MG63 (cell line): ENCODE results near the gene IFNW1. TPM values are rescaled to one million over a fixed set of nuclear protein-coding genes. Genes with fewer than 3 reads are reported as not detected.

Experiments
- DNase-seq: peaks from one replicate; pipeline ENCODE4 v3.0.0-alpha.2; 2020
- H3K27me3 ChIP-seq: fragments of 250-450 bp; sonication (Bioruptor Pico); 2 replicates; pipeline ENCODE4 v1.5.1; 2020; ENCODE audit warnings: mild to moderate bottlenecking, moderate library complexity
- H3K36me3 ChIP-seq: fragments of 250-450 bp; sonication (Bioruptor Pico); 2 replicates; pipeline ENCODE4 v1.5.1; 2020; ENCODE audit warnings: mild to moderate bottlenecking, moderate library complexity
- H3K4me3 ChIP-seq: fragments of 250-450 bp; sonication (Bioruptor Pico); 2 replicates; pipeline ENCODE4 v1.5.1; 2020; ENCODE audit warnings: mild to moderate bottlenecking, moderate library complexity
- H3K9me3 ChIP-seq: fragments of 250-450 bp; sonication (Bioruptor Pico); 2 replicates; pipeline ENCODE4 v1.5.1; 2020; ENCODE audit warnings: mild to moderate bottlenecking, moderate library complexity
- total RNA-seq: library from RNA; depleted of rRNA; stranded (reverse); fragments of >200 nt; shearing (Covaris generic); gene quantifications from 2 replicates; pipeline ENCODE4 v1.2.3, GENCODE V29; 2014; ENCODE audit warnings: low replicate concordance; rRNA removed

Gene IFNW1
- total RNA-seq, 1 experiment from 2014 or later, result not detected

DNA sequence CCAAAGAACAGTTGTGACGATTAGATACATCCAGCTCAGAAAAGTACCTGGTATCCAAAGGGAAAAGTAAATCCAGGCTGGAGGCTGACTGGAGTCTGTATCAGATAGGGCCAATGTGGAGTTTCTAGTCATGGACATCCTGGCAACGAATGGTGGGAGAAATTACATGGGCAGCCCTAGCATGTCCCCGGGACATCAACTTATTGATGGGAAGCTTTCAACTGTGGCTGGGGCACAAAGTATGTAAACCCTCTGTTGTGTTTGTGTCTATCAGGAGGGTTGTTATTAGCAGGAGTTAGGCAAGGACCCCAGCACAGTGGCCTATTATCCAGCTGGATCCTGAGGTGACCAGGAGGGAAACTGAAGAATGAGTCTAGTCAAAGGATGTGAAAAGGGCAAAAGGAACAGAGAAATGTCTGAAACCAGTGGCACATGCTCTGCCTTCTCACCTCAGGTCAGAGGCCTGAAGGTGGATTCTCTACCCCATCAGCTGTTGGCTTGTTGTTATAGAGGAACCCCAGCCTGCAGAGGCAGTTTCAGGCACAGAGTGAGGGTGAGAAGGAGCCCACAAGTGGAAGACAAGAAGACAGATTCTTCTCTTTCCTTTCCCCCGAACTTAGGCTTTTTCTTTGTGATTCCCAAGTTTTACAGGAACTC lies 19.9 kb downstream of the IFNW1 start:
- Histone ChIP-seq H3K4me3 (no peak overlapping the region), H3K36me3 (no peaks in the 10 kb centered on the region), H3K27me3 (peaks cover 38% of the 10 kb centered on the region), H3K9me3 (peaks cover 5% of the 10 kb centered on the region)
- no peak for DNase-seq

DNA sequence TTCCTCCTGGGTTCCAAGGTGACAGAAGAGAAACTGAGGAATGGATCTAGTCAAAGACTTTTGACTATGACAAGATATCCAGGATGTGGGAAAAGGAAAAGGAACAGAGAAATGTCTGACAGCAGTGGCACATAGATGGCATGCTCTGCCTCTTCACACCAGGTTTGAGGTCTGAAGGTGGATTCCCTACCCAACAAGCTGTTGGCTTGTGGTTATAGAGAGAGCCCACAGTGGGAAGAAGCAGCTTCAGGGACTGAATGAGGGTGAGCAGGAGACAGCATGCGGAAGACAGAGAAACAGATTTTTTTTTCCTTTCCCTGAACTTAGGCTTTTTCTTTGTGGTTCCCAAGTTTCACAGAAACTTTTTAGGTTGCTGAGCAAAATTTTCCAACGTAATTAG lies 20.6 kb downstream of the IFNW1 start:
- Histone ChIP-seq H3K4me3 (no peak overlapping the region), H3K36me3 (no peaks in the 10 kb centered on the region), H3K9me3 (no peaks in the 10 kb centered on the region; the same call in none of the 2 replicates), H3K27me3 (peaks cover 37% of the 10 kb centered on the region)
- DNase-seq, result no peak

DNA sequence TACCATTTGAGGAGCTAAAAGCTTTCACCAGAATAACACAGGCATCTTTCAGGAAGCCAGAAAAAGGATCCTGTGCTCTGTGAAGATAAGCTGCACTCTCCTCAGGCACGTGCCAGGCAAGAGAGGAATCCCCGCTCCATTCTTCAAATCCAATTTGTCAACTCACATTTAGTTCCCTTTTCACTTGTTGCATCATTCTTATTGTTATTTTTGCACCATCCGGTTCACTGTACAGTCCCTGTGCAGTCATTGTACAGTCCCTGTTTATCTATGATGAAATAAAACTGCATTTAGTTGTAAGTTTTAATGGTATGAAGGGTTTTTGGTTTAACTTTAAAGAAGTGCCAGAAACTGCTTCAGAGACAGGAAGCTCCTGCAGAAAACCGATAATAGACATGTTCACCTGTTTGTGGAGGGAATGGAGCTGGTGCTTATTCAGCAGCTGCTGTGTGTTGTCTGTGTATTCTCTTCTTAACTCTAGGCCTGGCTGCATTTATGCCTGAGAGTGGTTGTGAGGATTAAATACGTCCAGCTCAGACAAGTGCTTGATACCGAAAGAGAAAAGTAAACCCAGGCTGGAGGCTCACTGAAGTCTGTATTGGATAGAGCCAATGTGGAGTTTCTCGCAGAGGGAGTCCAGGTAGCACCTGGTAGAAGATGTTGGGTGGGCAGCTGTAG lies 22.4 kb downstream of the IFNW1 start:
- Histone ChIP-seq H3K27me3 (peaks cover 38% of the 10 kb centered on the region), H3K36me3 (no peaks in the 10 kb centered on the region), H3K9me3 (no peaks in the 10 kb centered on the region; the same call in 1 of the 2 replicates), H3K4me3 (no peak overlapping the region)
- no peak for DNase-seq

DNA sequence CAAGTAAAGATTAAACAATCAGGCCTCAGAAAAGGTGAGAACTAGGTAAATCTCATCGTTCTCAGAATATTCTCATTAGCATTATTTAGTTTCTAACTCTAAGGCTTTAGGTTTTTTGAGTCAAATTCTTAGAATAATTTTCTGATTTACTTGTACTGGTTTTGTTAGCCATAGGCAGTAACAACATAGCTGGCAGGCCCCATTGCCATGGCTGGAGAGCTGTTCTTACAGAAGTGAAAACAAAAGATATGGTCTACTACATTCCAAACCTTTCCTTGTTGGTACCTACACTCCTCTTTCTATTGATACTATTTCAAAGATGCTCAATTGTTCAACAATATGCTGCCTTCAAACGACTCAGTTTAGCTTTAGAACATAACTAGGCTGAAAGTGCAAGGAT lies 27.3 kb downstream of the IFNW1 start:
- no peak for DNase-seq
- Histone ChIP-seq H3K27me3 (peaks cover 33% of the 10 kb centered on the region), H3K4me3 (no peak overlapping the region)

DNA sequence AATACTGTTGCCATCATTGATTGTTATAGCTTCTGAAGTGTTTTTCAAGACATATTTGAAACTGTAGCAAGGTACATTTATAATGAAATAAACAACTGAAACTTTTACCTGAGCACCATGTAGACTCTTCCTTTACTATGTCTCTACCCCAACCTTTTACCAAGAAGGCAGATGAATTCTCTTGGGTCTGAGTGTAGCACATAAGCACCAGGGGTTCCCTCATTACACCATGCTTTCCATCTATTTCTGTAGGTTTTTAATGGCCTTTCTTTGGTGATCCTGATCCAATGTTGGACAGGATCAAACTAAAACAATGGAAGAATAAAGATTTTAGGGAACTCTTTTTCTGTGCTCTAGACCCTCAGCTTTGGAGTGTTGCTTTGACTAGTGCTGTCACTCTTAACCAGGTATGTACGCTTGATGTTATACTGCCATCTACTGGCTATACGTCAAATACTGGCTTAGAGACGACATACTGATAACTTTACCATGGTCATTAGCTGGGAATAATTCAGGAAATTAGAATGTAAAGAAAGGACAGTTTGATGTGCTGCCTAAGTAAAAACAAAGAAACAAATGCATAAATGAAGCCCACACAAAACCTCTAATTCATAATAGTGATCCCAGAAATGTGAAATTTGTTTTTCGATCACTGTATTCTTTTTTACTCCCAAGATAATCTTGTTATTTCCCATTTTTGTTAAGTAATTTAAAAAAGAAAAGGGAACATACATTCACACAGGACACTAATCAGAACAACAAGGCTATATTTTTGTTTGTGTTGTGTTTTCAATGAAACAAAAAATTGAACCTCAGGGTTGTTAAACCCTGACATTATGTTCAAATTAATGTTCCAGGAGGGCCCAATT lies 30.7 kb downstream of the IFNW1 start:
- no peak overlapping the region for H3K4me3 ChIP-seq
- H3K9me3 ChIP-seq, result no peaks in the 10 kb centered on the region
- peaks cover 8% of the 10 kb centered on the region for H3K27me3 ChIP-seq
- H3K36me3 ChIP-seq, result no peaks in the 10 kb centered on the region
- no peak for DNase-seq

More for the DNA sequence above, 27.3 kb downstream of the IFNW1 start:
- Histone ChIP-seq H3K36me3 (no peaks in the 10 kb centered on the region), H3K9me3 (no peaks in the 10 kb centered on the region; the same call in 1 of the 2 replicates)

DNA sequence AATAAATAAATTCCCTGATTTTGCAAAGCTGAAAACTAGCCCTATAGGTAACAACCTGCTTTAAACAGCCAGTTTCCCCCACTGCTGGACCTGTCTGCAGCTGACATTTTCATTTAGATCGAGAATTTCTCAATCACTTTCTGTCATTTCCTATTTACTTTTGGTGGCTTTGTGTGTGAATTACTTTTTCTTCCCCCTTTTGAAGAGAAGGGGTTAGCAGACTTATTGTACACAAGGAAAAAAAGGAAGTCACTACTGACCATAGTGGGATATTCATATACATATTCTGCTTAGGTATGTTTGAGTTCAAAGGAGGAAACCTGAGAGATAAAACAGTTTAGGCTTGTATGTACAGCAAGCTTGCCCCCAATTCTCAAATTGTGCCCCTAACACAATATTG lies 36.8 kb downstream of the IFNW1 start:
- no peaks in the 10 kb centered on the region for H3K27me3 ChIP-seq
- no peaks in the 10 kb centered on the region for H3K36me3 ChIP-seq
- H3K4me3 ChIP-seq, result no peak overlapping the region
- H3K9me3 ChIP-seq, result no peaks in the 10 kb centered on the region
- DNase-seq, result no peak

DNA sequence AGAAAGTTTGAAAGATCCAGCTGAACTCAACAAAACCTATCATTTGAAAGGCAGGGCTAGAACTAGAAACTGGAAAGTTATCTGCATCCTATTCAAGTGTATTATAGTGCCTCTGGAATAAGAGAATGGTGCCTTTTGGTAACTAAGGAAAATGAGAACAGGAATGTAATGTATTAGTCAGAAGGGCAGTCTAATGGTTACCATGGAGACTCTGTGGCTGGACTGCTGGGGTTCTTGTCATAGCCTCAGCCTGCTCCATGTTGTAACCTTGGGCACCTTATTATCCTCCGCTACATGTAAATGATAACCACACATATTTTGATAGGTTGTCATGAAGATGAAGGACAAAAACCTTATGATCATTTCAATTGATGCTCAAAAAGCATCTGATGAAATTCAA lies 39.3 kb downstream of the IFNW1 start:
- Histone ChIP-seq H3K4me3 (no peak overlapping the region), H3K36me3 (no peaks in the 10 kb centered on the region), H3K27me3 (no peaks in the 10 kb centered on the region), H3K9me3 (no peaks in the 10 kb centered on the region)
- no peak for DNase-seq

DNA sequence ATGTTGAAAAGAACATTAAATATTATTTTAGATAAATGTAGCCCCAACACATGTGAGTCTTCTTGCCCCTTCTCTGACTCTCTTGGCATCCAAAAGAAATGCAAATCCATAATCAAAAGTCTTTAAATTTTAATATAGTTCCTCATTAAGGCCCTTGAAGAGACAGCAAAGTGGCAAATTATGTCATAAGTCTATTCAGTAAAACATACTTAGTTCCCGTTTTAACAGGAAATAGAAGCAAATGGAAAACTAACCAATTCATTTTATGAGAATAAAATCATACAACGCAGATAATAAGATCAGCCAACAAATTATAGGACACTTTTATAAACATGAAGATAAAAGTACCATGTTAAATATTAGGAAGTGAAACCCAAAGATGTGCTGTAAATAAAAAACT lies 43.8 kb downstream of the IFNW1 start:
- no peaks in the 10 kb centered on the region for H3K36me3 ChIP-seq
- H3K9me3 ChIP-seq, result no peaks in the 10 kb centered on the region
- no peak overlapping the region for H3K4me3 ChIP-seq
- DNase-seq, result no peak
- H3K27me3 ChIP-seq, result no peaks in the 10 kb centered on the region

DNA sequence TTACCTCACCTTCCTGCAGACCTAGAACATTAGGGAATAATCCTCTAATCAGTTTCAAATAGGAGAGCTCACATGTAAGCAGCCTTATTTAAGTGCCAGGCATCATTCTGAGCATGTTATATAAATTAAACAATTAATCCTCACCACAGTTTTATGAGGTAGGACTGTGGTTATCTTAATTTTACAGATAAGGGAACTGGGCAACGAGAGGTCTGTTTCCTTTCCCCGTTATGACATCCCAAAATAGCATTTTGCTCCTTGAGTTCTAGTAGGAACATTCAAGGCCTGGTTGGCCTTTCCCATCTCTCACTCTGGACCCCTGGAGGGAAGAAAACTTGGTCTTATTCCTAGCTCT lies 44.8 kb downstream of the IFNW1 start:
- Histone ChIP-seq H3K9me3 (no peaks in the 10 kb centered on the region), H3K4me3 (no peak overlapping the region), H3K36me3 (no peaks in the 10 kb centered on the region), H3K27me3 (no peaks in the 10 kb centered on the region)
- DNase-seq, result no peak

DNA sequence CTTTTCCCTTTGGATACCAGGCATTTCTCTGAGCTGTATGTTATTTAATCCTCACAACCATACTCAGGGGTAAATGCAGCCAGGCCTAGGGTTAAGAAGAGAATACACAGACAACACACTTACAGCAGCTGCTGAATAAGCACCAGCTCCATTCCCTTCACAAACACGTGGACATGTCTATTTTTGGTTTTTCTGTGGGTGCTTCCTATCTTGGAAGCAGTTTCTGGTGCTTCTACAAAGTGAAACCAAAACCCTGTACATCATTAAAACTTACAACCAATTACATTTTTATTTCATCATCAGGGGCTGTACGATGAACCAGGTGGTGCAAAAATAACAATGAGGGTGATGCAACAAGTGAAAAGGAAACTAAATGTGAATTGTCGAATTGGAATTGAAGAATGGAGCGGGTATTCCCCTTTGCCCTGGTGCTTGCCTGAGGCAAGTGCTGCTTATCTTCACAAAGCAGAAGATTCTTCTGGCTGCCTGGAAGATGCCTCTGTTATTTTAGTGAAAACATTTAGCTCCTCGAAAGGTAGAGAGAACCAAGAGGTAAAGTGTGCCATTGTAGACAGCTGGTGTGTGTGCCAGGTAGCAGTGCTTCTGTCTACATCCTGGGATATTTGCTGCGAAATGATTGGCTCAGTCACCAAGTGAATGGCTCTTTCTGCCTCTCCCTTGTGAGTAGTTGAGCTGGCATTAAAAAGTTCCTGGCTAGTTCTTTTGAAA lies 45.3 kb downstream of the IFNW1 start:
- Histone ChIP-seq H3K9me3 (no peaks in the 10 kb centered on the region), H3K4me3 (peak overlapping the region; percentile 0)
- DNase-seq, result peak; percentile 57

DNA sequence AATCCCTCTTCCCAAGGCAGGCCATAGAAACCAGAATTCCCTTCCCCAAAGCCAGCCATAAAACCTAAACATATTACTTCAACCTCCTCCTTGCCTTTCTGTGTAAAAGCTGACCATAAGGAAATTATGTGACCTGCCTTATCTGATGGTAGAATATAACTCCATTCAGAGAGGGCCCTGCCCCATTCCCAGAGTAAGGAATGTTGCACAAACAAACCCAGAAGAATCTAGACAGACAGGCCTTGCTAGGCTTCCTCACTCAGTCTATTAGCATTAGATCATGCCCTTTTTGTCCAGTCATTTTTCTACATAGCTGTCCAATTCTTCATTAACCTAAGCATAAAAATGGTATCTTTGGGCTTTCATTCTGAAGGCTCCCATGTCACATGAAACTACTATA lies 46.1 kb downstream of the IFNW1 start:
- no peak overlapping the region for H3K4me3 ChIP-seq

More for the DNA sequence above, 45.3 kb downstream of the IFNW1 start:
- Histone ChIP-seq H3K27me3 (no peaks in the 10 kb centered on the region), H3K36me3 (no peaks in the 10 kb centered on the region)

More for the DNA sequence above, 46.1 kb downstream of the IFNW1 start:
- Histone ChIP-seq H3K27me3 (no peaks in the 10 kb centered on the region), H3K36me3 (no peaks in the 10 kb centered on the region), H3K9me3 (peaks cover 3% of the 10 kb centered on the region; the same call in 1 of the 2 replicates)
- no peak for DNase-seq

Other genes with a start within 250 kb of the IFNW1 start
- 3.8 and 6.7 TPM in 2 replicates for gene HACD4, start 110.2 kb downstream of the IFNW1 start, total RNA-seq
- 0.81 and 4.1 TPM in 2 replicates for gene IFNB1, start 63.9 kb downstream of the IFNW1 start, total RNA-seq
- not detected in 2 replicates for gene IFNA21, start 24.8 kb upstream of the IFNW1 start, total RNA-seq
- gene IFNA4, start 45.8 kb upstream of the IFNW1 start, total RNA-seq, result not detected in 2 replicates
- gene IFNA7, start 60.4 kb upstream of the IFNW1 start, total RNA-seq, result not detected in 2 replicates
- not detected in 2 replicates for gene IFNA10, start 65.3 kb upstream of the IFNW1 start, total RNA-seq
- not detected in 2 replicates for gene IFNA16, start 75.5 kb upstream of the IFNW1 start, total RNA-seq
- gene IFNA17, start 86.4 kb upstream of the IFNW1 start, total RNA-seq, result not detected in 2 replicates
- gene IFNA14, start 98.2 kb upstream of the IFNW1 start, total RNA-seq, result not detected in 2 replicates
- not detected in 2 replicates for gene IFNA5, start 163.5 kb upstream of the IFNW1 start, total RNA-seq
- 46.6 and 58.6 TPM in 2 replicates for gene KLHL9, start 193.6 kb upstream of the IFNW1 start, total RNA-seq
- not detected in 2 replicates for gene IFNA6, start 209.1 kb upstream of the IFNW1 start, total RNA-seq
- not detected in 2 replicates for gene IFNA13, start 226.2 kb upstream of the IFNW1 start, total RNA-seq
- not detected in 2 replicates for gene IFNA2, start 243.6 kb upstream of the IFNW1 start, total RNA-seq